NK-92 (cell line): ENCODE results near the gene MYCBPAP.

Source experiments
- DNase-seq: peaks from one replicate; lab custom pipeline; 2025; ENCODE audit not compliant: unreplicated experiment; lab: John Stamatoyannopoulos, UW

The MYCBPAP gene

DNA sequence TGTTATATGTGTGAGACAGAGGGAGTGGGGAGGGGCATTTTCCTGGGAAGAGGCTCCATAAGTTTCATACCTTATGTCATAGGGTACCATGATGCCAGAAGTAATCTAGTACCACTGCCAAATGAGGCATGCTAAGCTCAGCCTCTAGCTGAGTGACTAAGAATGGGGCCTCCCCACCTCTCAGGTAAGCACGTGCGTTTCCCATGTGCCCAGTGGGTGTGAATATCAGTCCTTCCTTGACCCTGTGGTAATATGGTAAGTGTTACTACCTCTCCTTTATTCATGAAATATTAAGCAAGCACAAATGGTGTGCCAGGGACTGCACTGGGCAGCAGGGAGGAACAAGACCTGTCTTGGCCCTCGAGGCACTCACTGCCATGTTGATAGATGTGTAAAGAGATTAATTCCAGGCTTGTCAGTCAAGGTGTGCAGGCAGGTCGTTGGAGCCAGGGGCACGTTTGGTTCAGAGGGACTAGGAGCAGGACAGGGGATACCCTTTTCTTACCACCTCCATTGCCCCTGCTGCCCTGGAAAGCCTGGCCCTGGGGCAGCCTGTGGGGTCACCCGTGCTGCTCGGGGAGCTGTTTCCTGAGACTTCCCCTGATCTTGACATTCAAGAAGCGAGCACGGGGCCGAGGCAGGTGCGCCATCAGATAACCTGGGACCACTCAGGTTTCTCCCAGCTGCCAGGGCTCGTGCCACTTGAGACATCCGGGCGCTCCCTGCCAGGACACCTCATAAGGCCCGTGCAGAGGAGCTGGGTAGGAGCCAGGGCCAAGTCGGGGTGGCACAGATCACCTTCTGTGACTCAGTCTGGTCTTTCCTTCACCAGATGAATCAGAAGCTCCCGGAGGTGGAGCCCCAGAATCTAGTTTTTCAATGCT lies 20.8 kb upstream of the MYCBPAP start:
- DNase-seq: no peak

- no peak for DNase-seq
Observed at GRCh38 chr17:50488880-50489279, 19.4 kb upstream of the MYCBPAP start.

DNA sequence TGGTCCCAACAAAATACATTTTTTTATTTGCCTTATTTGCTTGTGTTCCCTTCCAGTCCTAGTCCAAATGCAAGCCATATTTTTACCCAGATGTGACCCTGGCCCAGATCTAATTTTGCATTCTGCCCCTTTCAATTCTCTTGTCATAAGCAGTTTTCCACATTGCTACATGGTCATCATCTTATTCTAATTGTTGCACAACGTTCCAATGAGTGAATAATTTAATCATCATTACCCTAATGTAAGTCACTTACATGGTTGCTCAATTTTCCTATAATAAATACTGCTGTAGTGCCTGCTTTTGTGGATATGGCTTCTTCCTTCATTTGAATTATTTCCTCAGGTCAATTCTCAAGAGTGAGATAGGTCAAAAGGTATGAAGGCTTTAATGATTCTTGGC lies 16.7 kb upstream of the MYCBPAP start:
- no peak for DNase-seq

GRCh38 chr17:50492214-50492613 lies 16.0 kb upstream of the MYCBPAP start:
- no peak for DNase-seq

DNA sequence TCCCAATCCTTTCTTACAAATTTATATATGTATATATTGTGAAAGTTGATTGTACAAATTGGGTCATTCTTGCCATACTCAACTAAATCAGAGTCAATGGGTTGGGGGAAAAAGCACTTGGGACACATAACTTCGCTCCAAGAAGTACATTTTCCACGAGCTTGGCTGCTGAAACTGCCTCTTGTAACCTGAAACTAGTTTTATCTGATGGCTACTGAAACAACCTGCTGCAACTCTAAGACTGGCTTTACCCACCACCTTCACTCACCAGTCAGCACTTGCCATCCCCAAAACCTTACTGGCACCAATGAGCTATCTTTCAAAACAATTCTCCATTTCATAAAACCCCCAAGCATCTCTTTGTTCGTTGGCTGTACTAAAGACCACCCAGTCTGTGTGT lies 14.5 kb upstream of the MYCBPAP start:
- DNase-seq: no peak

GRCh38 chr17:50495217-50495823 lies 12.9 kb upstream of the MYCBPAP start:
- no peak for DNase-seq

DNA sequence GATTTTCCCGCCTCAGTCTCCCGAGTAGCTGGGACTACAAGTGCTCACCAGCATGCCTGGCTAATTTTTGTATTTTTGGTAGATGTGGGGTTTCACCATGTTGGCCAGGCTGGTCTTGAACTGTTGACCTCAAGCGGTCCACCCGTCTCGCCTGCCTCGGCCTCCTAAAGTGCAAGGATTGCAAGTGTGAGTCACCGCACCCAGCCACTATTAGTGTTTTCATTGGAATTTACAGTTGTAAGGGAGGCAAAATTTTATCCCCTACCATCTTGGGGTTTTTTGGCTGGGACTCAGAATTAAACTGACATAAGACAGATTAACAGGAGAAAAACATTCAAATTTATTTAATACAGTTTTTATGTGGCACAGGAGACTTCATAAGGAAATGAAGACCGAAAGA lies 12.3 kb upstream of the MYCBPAP start:
- no peak for DNase-seq

DNA sequence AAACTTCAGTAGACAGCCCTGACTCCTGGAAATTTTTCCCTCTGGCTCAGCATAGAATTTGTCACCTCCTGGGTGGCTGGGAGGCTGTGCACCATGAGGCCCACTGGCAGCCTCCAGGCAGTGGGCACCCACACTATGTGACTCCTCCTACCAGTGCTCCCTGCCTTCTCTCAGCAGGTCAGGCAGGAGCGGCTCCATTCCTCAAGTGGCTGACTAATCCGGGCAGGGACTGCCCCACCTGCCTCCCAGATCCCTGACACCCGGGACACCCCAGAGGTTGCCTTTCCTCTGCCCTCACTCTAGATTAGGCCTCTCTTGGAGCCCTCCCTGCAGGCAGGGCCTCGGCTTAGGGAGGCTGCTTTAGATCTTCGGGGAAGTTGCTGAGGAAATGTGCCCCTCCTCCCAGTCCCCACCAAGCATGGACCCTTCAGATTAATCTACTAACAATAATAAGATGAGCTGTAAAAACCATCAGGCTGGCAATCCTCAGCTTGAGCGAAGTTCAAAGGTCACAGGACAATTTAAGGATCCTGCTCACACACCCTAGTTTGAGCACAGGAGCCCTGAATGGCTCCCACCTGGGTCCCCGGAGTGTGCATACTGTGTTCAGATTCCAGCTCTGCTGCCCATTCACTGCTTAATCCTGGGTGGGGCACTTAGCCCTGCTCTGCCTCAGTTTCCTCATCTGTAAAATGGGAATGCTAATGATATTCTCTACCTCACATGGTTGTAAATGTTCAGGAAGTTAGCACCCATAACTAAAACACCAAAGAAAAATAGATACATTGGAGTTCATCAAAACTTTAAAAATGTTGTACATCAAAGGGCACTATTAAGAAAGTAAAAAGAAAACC lies 10.0 kb upstream of the MYCBPAP start:
- no peak for DNase-seq

- DNase-seq: no peak
Observed at GRCh38 chr17:50499270-50499669, 9.0 kb upstream of the MYCBPAP start.

- DNase-seq: no peak
Observed at GRCh38 chr17:50499721-50500120, 8.5 kb upstream of the MYCBPAP start.

- no peak for DNase-seq
Observed at GRCh38 chr17:50501054-50501453, 7.2 kb upstream of the MYCBPAP start.

DNA sequence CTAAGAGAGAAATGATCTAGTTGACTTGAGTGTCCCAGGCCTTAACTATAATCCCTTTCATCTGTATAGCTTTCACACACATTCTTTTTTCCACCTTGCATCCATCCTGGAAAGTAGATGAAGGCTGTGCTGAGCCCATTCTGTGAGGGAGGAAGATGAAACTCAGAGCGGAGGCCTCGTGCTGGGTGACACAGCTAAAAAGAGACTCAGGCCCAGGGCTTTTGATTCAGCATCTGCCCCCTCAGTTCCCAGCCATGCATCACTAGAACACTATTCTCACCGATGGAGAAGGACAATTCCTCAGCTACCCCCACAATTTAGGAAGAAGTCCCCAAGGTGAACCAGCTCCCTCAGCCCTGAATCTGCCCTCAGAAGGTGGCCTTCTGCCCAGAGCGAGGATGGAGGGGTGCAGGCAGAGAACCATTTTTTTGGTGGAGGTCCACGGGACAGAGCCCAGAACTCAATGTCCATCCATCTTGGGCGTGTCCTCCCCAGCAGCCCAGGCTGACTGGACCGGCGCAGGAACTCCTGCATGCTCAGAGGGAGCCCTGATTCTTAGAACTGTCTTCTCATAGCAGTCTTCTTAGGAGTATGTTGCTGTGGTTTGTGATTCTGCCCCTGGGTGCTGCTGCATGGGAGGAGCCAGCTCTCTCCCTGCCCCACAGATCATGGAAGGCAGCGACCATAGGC lies 5.8 kb upstream of the MYCBPAP start:
- DNase-seq: no peak

GRCh38 chr17:50505591-50506130 lies 2.6 kb upstream of the MYCBPAP start:
- DNase-seq: no peak

DNA sequence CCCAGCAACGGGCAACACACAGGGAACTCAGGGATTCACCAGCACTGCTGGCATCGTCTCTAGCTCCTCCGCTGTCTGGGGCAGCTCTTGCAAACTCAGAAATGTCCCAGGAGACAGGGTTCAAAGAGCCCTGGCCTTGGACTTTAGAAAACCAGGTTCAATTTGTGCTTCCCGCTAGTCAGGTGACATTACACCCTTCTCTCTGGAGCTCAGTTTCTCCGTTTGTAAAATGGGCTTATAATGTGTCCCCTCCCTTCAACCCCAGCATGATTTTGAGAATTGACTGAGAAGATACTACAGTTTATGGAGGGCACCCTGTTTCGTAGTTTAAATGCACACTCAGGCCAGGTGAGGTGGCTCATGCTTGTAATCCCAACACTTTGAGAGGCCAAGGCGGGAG lies 1.9 kb upstream of the MYCBPAP start:
- no peak for DNase-seq

DNA sequence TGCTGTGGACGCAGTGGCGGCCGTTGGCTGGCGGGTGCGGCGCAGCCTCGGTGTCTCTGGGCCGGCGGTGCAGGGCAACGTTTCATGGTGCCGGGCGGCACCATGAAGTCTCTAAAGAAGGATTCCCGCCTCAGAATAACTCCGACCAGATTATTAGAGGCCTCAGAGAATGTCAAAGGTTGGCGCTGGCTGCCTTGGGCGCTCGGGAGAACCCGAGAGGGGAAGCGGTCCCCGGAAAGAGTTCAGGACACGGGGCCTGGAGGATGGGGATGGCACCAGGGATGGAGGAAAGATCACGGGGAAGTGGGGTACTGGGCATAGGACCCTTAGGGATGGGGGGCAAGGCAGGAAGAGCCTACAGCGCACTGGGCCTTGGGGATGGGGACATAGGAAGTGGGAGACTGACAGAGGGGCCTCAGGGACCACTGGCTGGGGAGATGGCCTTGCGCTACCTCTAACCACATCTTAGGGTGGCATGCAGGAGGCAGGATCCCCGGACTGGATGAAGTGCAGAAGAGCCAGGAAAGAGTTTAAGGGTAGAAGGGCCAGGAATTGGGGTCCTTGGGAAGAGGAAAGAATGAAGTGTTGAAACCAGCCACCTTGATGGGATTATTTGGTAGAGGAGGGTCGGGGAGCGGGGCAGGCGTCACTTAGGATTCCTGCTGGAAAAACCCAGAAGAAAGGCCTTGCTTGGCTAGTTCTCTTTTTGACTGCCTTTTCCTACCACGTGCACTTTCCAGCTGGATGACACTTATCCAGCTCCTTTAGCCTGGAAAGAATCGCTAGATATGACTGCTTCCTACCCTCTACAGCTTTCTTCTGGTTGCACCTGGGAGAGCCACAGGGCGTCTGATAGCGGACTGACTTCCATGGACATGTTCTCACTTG lies 578 bp downstream of the MYCBPAP start:
- DNase-seq: no peak

GRCh38 chr17:50511058-50511457 lies 2.8 kb downstream of the MYCBPAP start:
- DNase-seq: no peak

- no peak for DNase-seq
Observed at GRCh38 chr17:50513495-50513894, 5.3 kb downstream of the MYCBPAP start.

GRCh38 chr17:50514388-50514787 lies 6.1 kb downstream of the MYCBPAP start:
- DNase-seq: no peak

DNA sequence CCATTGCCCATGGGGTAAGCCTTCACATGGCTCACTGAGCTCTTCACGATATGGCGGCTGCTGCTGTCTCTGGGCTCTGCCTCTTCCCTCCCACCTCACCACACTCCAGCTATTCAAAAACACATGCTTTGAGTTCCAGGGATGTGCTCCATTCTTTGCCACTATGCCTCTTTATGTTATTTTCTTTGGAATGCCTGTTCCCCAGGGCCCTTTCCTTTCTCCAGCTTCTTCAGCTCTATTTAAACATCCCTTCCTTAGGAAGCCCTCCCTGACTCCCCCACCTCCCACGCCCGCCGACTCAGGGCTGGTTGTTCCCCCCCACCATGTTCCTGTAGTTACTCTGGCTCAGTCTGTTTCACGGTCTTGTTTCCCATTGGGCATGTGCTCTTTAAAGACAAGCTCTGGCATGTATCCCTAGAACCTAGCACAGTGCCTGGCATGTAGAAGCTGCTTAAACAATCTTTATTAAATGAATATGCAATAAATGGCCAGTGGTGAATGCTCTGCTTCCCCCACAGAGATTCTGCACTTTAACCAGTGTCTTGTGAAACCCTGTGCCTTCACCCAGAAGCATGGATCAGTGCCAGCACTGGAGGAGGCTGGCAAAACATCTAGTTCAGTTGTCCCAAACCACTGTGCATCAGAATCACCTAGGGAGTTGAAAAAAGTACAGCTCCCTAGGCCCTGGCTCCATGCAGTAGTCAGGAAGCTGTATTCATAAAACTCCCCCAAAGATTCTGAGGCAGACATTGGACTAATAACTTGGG lies 6.9 kb downstream of the MYCBPAP start:
- no peak for DNase-seq
